ENCODE data around the gene SLC25A44.
"Not testable (repeated sequence)": the region's sequence is repeated elsewhere in the genome, so short reads cannot be mapped to it uniquely, and the experiment has no call there.

DNA sequence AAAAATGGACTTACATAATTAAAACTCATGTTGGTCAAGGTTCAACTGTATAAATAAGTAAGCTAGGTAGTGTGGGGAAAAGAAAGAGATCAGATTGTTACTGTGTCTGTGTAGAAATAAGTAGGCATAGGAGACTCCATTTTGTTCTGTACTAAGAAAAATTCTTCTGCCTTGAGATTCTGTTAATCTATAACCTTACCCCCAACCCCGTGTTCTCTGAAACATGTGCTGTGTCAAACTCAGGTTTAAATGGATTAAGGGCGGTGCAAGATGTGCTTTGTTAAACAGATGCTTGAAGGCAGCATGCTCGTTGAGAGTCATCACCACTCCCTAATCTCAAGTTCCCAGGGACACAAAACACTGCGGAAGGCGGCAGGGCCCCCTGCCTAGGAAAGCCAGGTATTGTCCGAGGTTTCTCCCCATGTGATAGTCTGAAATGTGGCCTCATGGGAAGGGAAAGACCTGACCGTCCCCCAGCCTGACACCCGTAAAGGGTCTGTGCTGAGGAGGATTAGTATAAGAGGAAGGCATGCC lies 12.4 kb upstream of the SLC25A44 start:
- not testable (repeated sequence) for TF ChIP-seq EZH2 (IDR thresholded peaks at IDR 0.05; ENCODE audit: borderline replicate concordance, insufficient read depth, low read length, poor library complexity, severe bottlenecking); SMC3 (conservative IDR thresholded peaks at IDR 0.05; ENCODE audit: poor library complexity); TAF1 (IDR thresholded peaks at IDR 0.05; ENCODE audit: low read depth)
